Brain microvascular endothelial cell (primary cell): ENCODE results near the gene ANKRD9.
"Not testable (repeated sequence)": the region's sequence is repeated elsewhere in the genome, so short reads cannot be mapped to it uniquely, and the experiment has no call there.

Experiments used
- DNase-seq: peaks from one replicate; pipeline ENCODE4 v3.0.0-alpha.2; 2020
- H3K27ac ChIP-seq: fragments of 250-450 bp; sonication (Bioruptor Pico); 2 replicates; pipeline ENCODE4 v1.5.1; 2020; ENCODE audit warnings: mild to moderate bottlenecking, moderate library complexity
- H3K27me3 ChIP-seq: fragments of 250-450 bp; sonication (Bioruptor Pico); replicated peaks from 2 replicates; pipeline ENCODE4 v1.5.1; 2020; ENCODE audit warnings: mild to moderate bottlenecking
- H3K36me3 ChIP-seq: fragments of 250-450 bp; sonication (Bioruptor Pico); replicated peaks from 2 replicates; pipeline ENCODE4 v1.5.1; 2020; ENCODE audit warnings: mild to moderate bottlenecking
- H3K4me3 ChIP-seq: 2 replicates; pipeline ENCODE4 v1.5.1; 2011; ENCODE audit warnings: low read depth, mild to moderate bottlenecking, control low read depth, low read length, moderate library complexity
- in situ Hi-C: cut with HindIII; loops from 2 replicates; pipeline ENCODE4 v1.10.0; 2017; ENCODE audit warnings: low sequenced_read_pairs, low pct_ligation_motif_present
- TF ChIP-seq, protein P1 (sequence below): IDR thresholded peaks from 2 replicates; pipeline ENCODE4 v1.5.1; 2011; ENCODE audit warnings: low read depth, mild to moderate bottlenecking, moderate library complexity, low read length, control low read depth, inconsistent platforms; ENCODE audit errors: missing control alignments

ANKRD9 gene

DNA sequence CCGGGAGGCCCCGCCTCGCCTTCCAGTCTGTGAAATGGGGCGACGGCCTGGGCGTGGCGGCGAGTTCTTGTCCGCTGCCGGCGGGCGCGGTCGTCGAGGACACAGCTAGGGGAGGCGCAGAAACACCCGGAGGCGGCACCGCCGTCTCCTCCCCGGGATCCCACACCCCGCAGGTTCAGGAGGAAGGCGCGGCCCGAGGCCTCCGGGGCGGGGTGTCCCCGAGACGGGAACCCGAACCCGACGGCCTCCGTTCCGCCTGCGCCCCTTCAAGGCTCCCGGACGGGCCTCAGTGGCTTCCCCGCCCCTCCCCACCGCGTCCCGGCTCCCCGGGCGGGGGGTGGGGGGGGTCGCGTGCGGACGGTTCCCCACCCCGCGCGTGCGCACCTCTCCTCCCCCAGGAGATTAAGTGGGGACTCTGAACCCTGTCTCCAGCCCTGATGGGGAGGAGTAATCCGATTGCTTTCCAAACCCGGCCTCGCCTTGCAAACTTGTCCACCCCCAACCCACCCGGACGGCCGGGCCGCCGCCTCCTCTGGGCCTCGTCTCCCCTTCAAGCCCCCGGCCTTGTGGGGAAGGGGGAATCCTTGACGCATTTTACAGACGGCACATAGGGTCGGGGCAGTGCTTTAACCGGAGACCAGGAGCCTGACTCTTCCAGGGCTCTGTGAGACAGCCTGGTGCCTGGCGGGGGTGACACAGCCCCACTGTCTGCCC is 35.3 kb upstream of the ANKRD9 start:
- no peak overlapping the region for H3K4me3 ChIP-seq
- peaks cover 13% of the 10 kb centered on the region for H3K27me3 ChIP-seq
- TF ChIP-seq, protein P1, sequence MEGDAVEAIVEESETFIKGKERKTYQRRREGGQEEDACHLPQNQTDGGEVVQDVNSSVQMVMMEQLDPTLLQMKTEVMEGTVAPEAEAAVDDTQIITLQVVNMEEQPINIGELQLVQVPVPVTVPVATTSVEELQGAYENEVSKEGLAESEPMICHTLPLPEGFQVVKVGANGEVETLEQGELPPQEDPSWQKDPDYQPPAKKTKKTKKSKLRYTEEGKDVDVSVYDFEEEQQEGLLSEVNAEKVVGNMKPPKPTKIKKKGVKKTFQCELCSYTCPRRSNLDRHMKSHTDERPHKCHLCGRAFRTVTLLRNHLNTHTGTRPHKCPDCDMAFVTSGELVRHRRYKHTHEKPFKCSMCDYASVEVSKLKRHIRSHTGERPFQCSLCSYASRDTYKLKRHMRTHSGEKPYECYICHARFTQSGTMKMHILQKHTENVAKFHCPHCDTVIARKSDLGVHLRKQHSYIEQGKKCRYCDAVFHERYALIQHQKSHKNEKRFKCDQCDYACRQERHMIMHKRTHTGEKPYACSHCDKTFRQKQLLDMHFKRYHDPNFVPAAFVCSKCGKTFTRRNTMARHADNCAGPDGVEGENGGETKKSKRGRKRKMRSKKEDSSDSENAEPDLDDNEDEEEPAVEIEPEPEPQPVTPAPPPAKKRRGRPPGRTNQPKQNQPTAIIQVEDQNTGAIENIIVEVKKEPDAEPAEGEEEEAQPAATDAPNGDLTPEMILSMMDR, result no peak
- no peak for DNase-seq
- no peak overlapping the region for H3K27ac ChIP-seq
- in situ Hi-C loops, result no loop called here
- no peaks in the 10 kb centered on the region for H3K36me3 ChIP-seq

DNA sequence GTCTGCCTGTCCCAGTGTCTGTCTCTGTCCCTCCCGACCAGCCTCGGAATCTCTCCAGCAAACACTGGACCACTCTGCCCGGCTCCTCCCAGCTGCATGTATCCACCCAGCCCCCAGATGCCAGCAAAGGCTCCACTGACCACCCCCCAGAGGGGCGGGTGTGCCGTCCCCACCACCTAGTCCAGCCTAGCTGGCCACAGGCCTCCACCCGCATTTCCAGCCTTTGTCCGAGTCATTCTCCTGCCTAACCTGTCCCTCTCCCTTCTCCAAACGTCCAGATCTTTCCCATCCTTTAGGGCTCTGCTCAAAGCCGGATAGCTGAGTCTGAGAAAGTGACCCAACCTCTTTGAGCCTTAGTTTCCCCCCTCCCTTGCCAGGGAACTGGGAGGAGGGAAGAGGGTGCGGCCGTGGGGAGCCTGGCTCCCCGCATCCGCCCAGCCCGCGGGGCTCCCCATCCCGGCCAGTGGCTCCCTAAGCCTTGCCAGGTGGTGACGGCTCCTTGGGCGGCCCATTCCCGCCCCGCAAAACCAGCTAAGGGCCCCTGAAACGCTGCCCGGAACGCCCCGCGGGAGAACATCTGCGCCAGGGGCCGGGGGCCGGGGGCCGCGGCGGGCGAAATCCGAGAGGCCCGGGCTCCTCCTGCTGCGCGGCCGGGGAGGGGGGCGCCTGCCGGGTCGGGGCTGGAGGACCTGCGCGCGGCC is 34.6 kb upstream of the ANKRD9 start:
- Histone ChIP-seq H3K36me3 (no peaks in the 10 kb centered on the region), H3K27ac (no peak overlapping the region), H3K27me3 (peaks cover 13% of the 10 kb centered on the region), H3K4me3 (no peak overlapping the region)
- TF ChIP-seq, protein P1, result no peak
- in situ Hi-C loops, result no loop called here
- no peak for DNase-seq

DNA sequence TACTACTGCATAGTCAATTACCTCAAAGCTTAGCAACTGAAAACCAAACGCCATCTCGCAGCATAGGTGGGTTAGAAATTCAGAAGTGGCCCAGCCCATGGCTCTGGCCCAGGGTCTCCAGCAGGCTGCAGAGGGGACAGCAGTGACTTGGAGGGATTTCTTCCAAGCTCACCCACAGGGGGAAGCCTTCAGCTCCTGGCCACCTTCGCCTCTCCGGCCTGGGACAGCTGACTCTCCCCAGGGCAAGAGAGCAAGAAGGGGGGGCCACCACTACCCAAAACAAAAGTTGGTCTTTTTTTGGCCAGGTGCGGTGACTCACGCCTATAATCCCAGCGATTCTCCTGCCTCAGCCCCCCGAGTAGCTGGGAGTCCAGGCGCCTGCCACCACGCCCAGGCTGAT is 32.2 kb upstream of the ANKRD9 start:
- Histone ChIP-seq H3K36me3 (no peaks in the 10 kb centered on the region), H3K4me3 (no peak overlapping the region), H3K27ac (no peak overlapping the region), H3K27me3 (peaks cover 13% of the 10 kb centered on the region)
- no peak for DNase-seq
- in situ Hi-C loops, result no loop called here
- TF ChIP-seq, protein P1, result no peak

DNA sequence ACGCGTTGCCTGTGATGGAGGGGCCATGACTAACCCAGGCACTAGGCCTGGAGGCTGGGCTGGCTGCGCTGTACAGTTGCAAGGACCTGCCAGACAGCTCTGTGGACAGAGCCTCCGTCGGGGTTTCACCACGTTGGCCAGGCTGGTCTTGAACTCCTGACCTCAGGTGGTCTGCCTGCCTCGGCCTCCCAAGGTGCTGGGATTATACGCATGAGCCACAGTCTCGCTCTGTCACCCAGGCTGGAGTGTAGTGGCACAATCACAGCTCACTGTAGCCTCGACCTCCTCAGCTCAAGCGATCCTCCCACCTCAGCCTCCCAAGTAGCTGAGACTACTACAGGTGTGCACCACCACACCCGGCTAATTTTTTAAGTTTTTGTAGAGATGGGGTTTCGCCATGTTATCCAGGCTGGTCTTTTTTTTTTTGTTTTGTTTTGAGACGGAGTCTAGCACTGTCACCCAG is 31.5 kb upstream of the ANKRD9 start:
- not testable (repeated sequence) for H3K36me3 ChIP-seq

DNA sequence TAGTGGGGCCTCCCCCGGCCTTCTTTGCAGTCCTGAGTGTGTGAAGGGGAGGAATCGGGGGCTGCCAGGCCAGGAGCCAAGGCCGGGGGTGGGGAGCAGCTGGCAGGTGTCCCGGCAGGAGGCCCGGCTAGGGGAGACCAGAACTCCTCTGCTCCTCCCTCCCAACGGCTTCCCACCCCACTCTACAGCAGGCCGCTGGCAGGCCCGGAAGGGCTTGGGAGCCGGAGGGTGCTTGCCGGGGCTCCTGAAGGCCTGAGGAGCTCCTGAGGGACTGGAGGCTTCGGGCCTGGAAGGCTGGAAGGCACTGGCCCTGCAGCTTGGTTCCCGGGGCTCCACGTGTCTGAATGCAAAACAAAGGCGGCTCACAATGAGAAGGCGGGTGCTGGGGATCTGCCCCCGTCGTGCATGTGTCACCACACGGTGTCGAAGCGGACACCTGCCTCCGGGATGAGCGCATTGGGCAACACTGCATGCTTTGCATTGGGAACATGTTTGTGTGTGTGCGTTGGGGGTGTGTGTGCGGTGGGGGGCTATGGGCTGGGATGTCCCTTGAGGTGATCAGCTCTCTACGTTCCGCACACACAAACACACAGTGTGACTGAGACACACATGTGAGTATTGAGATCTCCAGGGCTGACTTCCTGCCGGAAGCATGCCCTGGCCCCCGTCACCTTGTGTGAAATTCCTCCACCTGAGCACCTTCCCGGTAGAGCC is 30.9 kb upstream of the ANKRD9 start:
- TF ChIP-seq, protein P1, result no peak
- no peaks in the 10 kb centered on the region for H3K36me3 ChIP-seq
- peaks cover 11% of the 10 kb centered on the region for H3K27me3 ChIP-seq
- in situ Hi-C loops, result no loop called here
- H3K4me3 ChIP-seq, result no peak overlapping the region
- H3K27ac ChIP-seq, result no peak overlapping the region
- no peak for DNase-seq

More for the DNA sequence above, 31.5 kb upstream of the ANKRD9 start:
- H3K27ac ChIP-seq, in situ Hi-C loops, H3K4me3 ChIP-seq, DNase-seq: not testable (repeated sequence)
- H3K27me3 ChIP-seq, result peaks cover 13% of the 10 kb centered on the region
